Smooth muscle cell of trachea (primary cell): ENCODE measurements around the gene HOXC9. TPM values are rescaled to one million over a fixed set of nuclear protein-coding genes. Genes with fewer than 3 reads are reported as not detected.

Experiments
- total RNA-seq: library from RNA; depleted of rRNA; stranded (reverse); fragments of >200 nt; gene quantifications from 2 replicates; pipeline ENCODE4 v1.2.1, GENCODE V29; 2014

The HOXC9 gene
- total RNA-seq, result 0.15 and 0.33 TPM in 2 replicates

DNA sequence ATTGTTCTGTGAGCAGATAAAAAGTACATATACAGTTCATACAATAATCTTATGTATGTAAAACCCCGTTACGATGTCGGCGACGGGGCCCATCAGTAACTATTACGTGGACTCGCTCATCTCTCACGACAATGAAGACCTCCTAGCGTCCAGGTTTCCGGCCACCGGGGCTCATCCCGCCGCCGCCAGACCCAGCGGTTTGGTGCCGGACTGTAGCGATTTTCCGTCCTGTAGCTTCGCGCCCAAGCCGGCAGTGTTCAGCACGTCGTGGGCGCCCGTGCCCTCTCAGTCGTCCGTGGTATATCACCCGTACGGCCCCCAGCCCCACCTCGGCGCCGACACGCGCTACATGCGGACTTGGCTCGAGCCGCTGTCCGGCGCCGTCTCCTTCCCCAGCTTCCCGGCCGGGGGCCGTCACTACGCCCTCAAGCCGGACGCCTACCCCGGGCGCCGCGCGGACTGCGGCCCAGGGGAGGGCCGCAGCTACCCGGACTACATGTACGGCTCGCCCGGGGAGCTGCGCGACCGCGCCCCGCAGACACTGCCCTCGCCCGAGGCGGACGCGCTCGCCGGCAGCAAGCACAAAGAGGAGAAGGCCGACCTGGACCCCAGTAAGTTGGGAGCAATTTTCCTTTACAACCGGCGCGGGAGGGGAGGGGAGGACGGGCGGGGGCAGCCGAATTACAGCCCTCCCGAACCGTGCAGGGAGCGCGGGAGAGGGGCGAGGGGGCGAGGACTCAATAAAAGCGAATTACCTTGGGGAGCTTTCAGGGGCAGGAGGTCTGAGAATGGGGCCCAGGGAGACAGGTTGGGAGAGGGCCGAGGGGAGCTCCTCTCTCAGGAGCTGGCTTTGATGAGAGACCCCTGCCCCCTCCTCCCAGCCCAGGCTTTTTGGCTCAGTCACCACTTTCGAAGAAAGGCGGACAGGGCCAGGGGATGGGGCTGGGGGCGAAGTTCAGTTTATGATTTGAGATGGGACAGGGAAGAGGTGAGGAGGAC, at the start of gene HOXC9:
Gene HOXC9 (plus strand): TSS at position 46 of the 999 bp plus-strand sequence. CDS start 28 bp downstream, at position 74.

DNA sequence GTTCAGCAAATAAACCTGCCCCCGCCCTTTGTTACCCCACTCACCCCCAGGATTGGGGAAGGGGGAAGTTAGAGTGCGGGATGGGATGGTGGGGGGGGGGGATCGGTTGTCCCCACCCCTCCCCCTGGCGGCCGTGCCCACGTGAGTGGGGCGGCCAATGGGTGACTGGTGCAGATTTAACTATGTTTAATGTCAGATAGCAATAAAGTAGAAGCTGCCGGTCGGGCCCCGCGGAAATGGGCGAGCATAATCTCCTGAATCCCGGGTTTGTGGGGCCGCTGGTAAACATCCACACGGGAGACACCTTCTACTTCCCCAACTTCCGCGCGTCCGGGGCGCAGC, 45.3 kb upstream of the HOXC9 start, which contains the start of gene HOXC12:
Gene HOXC12 (plus strand): TSS at position 210 of the 342 bp plus-strand sequence. CDS start 27 bp downstream, at position 237.

DNA sequence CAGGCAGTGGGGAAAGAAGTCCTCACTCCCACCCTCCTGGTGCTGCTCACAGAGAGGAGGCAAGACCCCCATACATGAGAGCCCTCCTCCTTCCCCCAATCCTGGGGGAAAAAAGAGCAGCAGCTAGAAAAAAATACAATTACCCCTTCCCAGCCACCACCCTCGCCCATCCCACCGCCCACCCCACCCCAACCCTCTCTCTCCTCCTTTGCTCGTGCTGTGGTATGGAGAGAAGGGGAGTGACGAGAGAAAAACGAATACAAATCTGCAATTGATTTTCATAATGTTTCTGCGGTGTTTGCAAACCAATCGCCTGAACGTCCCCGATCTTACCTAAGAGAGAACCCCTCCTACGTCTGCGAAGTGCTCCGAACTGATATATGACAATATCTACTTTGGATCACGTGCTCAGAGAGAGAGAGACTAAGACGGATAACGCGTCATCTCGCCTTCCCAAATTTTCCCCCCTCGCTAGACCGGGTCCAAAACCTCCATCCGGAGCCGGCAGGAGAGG, 27.2 kb upstream of the HOXC9 start, which contains the start of gene HOXC11:
Gene HOXC11 (plus strand): TSS at position 405 of the 514 bp plus-strand sequence. CDS start 116 bp downstream, outside the sequence.

DNA sequence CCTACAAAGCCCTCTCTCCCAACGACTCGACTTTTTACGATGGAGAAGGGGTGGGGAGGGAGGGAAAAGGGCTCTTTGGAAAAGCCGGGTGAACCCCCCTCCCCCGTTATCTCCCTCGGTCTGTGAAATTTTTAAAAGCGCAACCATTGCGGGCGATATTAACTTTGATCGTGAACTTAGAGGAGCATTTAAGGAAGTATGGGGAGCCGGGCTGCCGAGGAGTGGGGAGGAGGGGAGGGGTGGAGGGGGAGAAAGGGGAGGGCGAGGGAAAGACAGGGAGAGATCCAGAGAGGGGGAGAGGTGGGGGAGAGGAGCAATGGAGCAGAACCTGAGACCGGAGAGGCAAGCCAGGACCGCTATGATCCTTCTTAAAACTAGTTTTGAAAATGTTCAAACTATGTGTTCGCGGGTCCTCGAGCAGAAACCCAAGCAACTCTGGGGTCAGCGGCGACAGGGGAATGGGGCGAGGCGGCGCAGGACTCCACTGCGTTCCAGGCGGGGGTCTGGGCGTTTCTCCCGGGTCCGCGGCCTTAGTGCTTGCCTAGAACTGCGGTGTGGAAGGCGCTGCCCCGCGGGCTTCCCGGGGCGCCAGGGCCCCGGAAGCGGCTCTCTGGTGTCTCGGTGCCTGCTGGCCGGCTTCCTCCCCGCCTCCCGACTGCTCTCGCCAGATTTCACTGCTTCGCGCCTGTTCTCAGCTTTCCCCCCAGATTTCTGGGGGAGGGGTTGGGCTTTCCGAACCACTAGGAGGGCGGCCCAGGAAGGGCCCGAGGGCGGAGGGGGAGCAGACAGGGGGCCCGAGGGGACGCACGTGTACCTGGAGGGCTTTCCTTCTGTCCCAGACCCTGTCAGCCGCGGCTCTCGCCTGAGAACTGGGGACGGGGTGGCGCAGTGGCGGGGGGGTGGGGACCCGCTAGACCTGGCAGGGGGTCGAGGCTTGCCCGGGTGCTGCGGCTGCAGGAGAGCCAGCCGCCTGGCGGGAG, 25.6 kb upstream of the HOXC9 start, which contains the start of gene HOTAIR:
Gene HOTAIR (minus strand): TSS at position 871 of the 980 bp plus-strand sequence.

DNA sequence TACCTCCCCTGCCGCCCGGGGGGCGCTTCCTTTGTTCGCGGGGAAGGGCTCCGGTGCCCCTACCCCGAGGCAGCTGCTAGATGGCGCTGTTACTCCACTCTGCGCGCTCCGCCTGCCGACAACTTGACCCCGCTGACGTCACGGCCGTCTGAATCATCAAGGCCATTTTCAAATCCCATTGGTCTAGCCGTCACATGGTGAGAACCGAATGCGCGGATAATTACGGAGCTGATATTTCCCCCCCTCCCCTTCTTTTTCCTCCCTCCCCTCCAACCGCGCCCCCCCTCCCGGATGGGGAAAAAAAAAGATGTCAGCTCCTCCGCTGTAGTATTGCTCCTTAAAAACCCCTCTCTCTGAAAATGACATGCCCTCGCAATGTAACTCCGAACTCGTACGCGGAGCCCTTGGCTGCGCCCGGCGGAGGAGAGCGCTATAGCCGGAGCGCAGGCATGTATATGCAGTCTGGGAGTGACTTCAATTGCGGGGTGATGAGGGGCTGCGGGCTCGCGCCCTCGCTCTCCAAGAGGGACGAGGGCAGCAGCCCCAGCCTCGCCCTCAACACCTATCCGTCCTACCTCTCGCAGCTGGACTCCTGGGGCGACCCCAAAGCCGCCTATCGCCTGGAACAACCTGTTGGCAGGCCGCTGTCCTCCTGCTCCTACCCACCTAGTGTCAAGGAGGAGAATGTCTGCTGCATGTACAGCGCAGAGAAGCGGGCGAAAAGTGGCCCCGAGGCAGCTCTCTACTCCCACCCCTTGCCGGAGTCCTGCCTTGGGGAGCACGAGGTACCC, 14.9 kb upstream of the HOXC9 start, which contains the start of gene HOXC10:
Gene HOXC10 (plus strand): TSS at position 246 of the 791 bp plus-strand sequence. CDS start 114 bp downstream, at position 360.

DNA sequence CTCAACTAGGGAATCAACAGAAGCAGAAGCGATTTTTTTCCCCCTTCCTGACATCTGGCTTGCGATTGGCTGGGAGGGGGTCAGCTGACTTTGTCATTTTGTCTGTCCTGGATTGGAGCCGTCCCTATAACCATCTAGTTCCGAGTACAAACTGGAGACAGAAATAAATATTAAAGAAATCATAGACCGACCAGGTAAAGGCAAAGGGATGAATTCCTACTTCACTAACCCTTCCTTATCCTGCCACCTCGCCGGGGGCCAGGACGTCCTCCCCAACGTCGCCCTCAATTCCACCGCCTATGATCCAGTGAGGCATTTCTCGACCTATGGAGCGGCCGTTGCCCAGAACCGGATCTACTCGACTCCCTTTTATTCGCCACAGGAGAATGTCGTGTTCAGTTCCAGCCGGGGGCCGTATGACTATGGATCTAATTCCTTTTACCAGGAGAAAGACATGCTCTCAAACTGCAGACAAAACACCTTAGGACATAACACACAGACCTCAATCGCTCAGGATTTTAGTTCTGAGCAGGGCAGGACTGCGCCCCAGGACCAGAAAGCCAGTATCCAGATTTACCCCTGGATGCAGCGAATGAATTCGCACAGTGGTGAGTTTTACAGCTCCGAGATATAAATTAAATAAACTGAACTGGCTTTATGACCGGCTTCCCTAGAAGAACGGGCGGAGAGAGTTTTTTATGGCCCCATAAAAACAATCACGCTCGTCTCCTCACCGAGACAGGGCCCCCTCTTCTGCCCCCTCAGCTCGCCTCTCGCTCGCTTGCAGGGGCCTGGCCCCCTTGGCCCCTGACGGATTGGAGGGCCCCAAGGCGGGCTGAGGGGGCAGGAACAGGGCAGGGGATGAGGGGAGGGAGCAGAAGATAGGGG, 28.6 kb downstream of the HOXC9 start, which contains the start of gene HOXC6:
Gene HOXC6 (plus strand): TSS at position 127 of the 888 bp plus-strand sequence. CDS start 82 bp downstream, at position 209.

DNA sequence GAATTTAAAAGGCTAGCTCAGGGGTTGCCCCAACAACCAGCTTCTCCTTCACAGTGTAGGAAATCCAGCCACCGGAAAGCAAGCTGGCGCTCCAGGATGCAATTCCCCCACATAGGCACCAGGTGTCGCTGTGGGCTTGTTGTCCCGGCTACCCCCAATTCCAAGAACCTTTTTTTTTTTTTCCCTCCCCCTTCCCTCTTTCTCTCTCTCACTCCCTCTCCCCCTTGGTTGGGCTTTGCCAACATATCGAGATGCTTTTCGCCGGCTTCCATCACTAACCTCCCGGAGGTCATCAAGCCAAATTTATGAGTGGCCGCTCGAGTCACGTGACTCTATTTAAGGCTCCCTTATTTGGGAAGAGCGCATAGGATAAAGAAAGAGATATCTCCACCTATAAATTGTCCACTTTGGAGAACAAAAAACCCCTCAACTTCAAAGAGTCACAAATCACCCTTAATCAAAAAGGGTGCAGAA, 32.7 kb downstream of the HOXC9 start, which contains the start of gene HOXC5:
Gene HOXC5 (plus strand): TSS at position 424 of the 474 bp plus-strand sequence. CDS start 73 bp downstream, outside the sequence.

Other genes with a start within 250 kb of the HOXC9 start
- not detected in 2 replicates for gene CISTR, start 248.2 kb upstream of the HOXC9 start, total RNA-seq
- gene HOXC13, start 61.3 kb upstream of the HOXC9 start, total RNA-seq, result not detected in 2 replicates
- gene HOXC12, start 45.3 kb upstream of the HOXC9 start, total RNA-seq, result not detected in 2 replicates
- gene HOXC11, start 27.0 kb upstream of the HOXC9 start, total RNA-seq, result not detected in 2 replicates
- gene HOTAIR, start 25.2 kb upstream of the HOXC9 start, total RNA-seq, result not detected in 2 replicates
- not detected in 2 replicates for gene HOXC10, start 15.0 kb upstream of the HOXC9 start, total RNA-seq
- 0.33 TPM in 1 of 2 replicates, not detected in the other for gene HOXC8, start 8.8 kb downstream of the HOXC9 start, total RNA-seq
- under 0.01 TPM in 2 replicates for gene HOXC6, start 28.3 kb downstream of the HOXC9 start, total RNA-seq
- 0.33 TPM in 1 of 2 replicates, not detected in the other for gene HOXC5, start 32.9 kb downstream of the HOXC9 start, total RNA-seq
- 0.15 and 0.17 TPM in 2 replicates for gene HOXC4, start 53.7 kb downstream of the HOXC9 start, total RNA-seq
- 30.6 and 38.0 TPM in 2 replicates for gene SMUG1, start 188.8 kb downstream of the HOXC9 start, total RNA-seq